NOMO-1 (cell line): ENCODE data around the gene ZNF569.
"Not testable (repeated sequence)": the region's sequence is repeated elsewhere in the genome, so short reads cannot be mapped to it uniquely, and the experiment has no call there.

Experiments
- DNase-seq, 2 experiments: peaks; one replicate each; lab custom pipeline; 2025; ENCODE audit not compliant: unreplicated experiment in 2 of 2; lab: John Stamatoyannopoulos, UW

The ZNF569 gene

DNA sequence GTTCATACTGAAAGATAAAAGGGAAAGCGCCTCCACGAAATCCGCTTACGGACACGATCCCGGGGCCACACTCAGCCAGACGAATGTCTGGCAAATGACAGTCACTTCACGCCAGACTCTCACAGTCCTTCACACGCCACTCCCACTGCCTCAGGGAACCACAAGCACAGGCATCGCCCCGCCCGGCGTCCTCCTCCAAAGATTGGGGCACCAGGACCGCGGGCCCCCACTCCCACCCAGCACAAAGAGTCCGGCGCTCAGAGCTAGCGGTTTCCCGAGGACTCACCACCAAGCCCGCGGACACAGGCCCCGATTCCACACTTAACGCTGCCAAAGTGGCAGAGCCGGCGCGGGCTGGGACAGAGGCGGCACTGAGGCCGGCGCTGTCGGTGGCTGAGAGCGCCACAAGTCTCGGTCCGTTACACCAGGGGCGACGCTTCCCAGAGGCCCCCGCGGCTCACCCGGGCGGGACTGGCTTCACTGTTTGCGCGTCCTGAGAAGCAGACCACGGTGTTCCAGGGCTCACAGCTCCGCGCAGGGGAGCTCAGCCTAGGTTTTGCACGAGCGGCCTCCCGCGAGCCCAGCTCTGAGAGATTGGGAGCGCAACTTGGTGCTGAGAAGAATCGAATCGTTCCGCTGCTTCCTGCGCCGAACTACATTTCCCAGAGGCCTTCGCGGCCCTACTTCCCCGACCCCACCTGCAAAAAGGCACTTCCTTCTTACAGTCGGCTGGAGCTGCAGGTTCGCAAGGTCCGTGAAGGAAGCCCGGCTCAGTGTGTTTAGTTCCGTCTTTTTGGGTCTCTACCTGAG is at the start of gene ZNF569:
TSS of gene ZNF569 (minus strand) at position 647 of the 810 bp plus-strand sequence. CDS start 22,523 bp downstream, outside the sequence.
- DNase-seq = peak; percentile 88 to 94

DNA sequence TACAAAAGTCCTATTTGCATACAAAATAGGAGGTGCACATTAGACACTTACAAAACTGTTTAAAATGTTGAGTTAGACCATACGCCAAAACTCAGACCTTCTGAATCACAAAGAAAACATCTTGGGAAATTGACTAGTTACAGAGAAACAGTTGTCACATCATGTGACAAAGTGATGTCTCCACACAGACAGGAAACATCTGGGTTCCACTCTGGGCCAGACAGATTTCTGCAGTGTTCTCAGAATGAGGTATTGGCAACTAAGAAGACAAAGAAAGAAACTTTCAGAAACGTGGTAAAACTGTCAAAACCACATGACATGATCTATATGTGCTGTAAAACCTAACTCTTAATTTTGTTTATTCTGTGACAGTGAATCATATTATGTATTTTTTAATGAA is 46.2 kb upstream of the ZNF569 start:
- no peak for DNase-seq

GRCh38 chr19:37511821-37512220 is 44.6 kb upstream of the ZNF569 start:
- no peak for DNase-seq

DNA sequence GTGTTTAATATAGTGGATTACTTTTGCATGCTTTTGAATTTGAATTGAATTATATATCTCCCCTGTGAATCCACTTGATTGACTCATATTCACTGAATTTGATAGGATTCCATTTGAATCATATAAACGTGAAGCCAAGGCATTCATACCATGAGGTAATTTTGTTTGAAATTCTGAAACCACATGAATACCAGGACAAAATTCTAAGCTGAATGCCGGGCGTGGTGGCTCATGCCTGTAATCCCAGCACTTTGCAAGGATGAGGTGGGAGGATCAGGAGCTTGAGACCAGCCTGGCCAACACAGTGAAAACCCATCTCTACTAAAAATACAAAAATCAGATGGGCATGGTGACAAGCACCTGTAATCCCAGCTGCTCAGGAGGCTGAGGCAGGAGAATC is 43.9 kb upstream of the ZNF569 start:
- no peak for DNase-seq

- no peak for DNase-seq
These were observed 39.9 kb upstream of the ZNF569 start for GRCh38 chr19:37507167-37507464.

GRCh38 chr19:37506387-37507166 is 39.3 kb upstream of the ZNF569 start, which contains the start of gene ZNF793:
TSS of gene ZNF793 (plus strand) at chr19:37506939. CDS start at chr19:37523440, 16,501 bp downstream.
- no peak for DNase-seq

DNA sequence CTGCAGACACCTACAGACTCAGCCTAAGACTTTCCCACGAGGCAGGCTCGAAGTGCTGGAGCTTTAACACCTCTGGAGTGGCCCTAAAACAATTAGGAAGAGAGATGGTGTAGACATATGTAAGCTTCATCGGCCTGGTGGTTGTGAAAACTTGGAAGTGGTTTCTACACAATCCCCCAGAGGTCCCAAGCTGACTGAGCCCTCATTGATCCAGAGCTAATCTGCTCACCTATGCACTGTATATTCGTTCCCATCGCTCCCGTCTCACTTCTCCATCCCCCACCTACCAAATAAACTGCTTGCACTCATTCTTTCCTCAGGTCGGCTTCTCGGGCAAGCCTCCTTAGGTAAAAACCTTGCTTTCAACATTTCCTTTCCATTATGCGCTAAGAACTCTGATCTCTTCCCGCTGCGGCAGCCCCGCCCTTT is 38.7 kb upstream of the ZNF569 start:
- no peak for DNase-seq

DNA sequence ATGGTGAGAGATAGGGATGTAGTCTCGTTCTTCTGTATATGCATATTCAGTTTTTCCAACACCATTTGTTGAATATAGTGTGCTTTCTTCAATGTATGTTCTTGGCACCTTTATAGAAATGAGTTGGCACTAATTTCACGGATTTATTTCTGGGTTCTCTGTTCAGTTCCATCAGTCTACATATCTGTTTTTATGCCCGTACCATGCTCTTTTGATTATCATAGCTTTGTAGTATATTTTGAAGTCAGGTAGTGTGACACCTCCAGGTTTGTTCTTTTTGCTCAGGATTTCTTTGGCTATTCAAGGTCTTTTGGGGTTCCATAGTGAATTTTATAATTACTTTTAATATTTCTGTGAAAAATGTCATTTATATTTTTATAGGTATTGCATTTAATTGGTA is 25.0 kb upstream of the ZNF569 start:
- DNase-seq = no peak

GRCh38 chr19:37484406-37485168 is 17.3 kb upstream of the ZNF569 start:
- no peak for DNase-seq

DNA sequence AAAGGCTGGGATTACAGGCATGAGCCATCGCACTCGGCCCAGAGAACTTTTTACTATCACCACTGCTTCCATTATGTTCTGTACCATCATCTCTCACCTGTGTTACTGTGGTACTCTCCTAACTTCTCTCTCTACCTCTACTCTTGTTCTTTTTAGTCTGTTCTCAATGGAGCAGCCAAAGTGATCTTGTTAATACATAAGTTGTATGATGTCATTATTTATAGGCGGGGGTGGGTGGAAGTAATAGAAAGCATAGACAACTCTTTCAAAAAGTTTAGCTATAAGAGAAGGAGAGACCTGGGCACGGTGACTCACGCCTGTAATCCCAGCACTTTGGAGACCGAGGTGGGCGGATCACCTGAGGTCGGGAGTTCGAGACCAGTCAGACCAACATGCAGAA is 4.9 kb upstream of the ZNF569 start:
- no peak for DNase-seq

DNA sequence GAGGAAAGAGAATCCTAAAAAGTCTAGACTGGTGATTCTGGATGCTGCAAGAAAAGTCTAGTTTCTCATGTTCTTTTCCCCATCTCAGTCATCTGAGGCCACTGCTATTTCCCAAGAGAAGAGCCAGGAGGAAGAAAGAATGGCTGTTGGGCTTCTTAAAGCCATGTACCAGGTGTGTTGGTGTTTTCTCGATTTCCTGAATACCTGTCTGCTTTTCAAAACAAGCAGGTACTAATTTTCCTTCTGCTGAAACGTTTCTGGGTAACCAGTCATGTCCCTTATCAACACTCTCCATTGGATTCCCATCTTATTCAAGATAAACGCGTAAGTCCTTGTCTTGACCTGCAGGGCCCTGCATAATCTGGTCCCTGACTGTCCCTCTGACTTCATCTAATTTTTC is 3.0 kb upstream of the ZNF569 start:
- DNase-seq = no peak

- peak; percentile 77 to 88 for DNase-seq
These were observed 1.9 kb upstream of the ZNF569 start, which contains the start of gene ZNF570 for GRCh38 chr19:37468961-37469777. TSS of gene ZNF570 (plus strand) at chr19:37469356. CDS start at chr19:37470355, 999 bp downstream.

DNA sequence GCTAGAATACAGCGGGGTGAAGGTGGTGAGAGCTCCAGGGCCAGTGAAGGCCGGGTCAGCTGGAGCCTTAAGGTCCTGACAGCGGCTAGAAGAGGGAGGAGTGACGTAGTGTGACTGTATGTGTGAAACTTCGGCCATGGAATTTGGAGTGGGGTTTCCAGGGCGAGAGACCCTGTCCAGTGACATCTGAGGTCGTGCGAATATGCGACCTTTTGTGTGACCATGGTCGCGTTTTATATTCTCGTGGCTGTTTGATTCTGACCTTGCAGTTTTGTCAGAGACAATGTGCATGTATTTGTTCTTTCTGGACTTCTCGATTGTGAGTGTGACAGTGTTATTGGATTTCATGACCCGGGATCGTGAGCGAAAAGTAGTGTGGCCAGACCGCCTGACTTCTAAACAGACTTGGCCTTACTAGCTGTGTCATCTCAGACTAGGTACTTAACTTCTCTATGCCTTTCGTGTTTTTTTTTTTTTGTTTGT is 405 bp upstream of the ZNF569 start:
- DNase-seq = no peak

GRCh38 chr19:37466277-37466797 is 907 bp downstream of the ZNF569 start:
- DNase-seq = no peak

DNA sequence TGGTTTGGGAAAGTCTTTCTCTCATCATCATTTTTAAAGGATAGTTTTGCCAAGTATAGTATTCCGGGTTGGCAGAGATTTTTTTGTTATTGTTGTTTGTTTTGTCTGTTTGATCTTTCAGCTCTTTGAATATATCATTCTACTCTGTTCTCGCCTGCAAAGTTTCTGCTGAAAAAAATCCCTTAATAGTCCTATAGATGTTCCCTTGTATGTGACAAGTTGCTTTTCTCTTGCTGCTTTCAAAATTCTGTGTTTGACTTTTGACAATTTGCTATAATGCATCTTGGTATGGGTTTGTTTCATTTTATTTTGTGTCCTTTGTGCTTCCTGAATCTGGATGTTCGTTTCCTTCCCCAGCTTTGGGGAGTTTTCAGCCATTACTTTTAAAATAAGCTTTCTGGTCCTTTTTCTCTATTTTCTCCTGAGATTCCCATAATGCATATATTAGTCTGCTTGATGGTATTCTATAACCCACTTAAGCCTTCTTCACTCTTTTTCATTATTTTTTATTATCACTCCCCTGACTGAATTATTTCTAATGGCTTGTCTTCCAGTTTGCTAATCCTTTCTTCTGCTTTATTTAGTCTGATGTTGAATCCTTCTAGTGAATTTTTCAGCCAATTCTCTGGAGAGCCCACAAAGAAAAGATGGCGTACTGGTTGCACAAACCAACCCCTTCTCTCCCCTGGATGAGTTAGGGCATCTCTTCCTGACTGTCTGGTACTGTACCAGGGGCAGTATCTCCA is 14.6 kb downstream of the ZNF569 start:
- no peak for DNase-seq

DNA sequence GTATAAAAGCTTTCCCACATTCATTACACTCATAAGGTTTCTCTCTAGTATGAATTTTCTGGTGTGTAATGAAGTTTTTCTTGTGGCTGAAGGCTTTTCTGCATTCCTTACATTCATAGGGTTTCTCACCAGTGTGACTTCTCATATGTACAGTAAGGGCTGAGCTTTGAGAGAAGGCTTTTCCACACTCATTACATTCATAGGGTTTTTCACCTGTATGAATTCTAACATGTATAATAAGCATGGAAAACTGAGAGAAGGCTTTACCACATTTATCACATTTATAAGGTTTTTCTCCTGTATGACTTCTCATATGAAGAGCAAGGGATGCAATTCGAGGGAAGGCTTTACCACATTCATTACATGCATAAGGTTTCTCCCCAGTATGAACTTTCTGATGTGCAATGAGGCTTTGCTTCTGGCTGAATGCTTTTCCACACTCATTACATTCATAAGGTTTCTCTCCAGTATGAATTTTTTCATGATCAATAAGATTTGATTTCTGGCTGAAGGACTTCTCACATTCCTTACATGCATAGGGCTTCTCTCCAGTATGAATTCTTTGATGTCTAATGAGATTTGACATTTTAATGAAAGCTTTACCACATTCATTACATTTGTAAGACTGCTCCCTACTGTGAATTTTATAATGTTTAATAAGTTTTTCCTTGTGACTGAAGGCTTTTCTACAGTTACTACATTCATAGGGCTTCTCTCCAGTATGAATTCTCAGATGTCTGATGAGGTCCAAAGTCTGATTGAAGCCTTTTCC is 53.7 kb downstream of the ZNF569 start:
- DNase-seq = no peak

- DNase-seq = no peak
These were observed 54.5 kb downstream of the ZNF569 start for GRCh38 chr19:37412700-37413099.

DNA sequence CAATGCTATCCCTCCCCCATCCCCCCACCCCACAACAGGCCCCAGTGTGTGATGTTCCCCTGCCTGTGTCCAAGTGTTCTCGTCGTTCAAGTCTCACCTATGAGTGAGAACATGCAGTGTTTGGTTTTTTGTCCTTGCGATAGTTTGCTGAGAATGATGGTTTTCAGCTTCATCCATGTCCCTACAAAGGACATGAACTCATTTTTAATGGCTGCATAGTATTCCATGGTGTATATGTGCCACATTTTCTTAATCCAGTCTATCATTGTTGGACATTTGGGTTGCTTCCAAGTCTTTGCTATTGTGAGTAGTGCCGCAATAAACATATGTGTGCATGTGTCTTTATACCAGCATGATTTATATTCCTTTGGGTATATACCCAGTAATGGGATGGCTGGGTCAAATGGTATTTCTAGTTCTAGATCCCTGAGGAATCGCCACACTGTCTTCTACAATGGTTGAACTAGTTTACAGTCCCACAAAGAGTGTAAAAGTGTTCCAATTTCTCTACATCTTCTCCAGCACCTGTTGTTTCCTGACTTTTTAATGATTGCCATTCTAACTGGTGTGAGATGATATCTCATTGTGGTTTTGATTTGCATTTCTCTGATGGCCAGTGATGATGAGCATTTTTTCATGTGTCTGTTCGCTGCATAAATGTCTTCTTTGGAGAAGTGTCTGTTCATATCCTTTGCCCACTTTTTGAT is 61.0 kb downstream of the ZNF569 start:
- not testable (repeated sequence) for DNase-seq
